ENCODE results near the gene PCDHB6. TPM values are rescaled to one million over a fixed set of nuclear protein-coding genes. Genes with fewer than 3 reads are reported as not detected.
"Not testable (repeated sequence)": the region's sequence is repeated elsewhere in the genome, so short reads cannot be mapped to it uniquely, and the experiment has no call there.

The PCDHB6 gene
- total and polyA plus RNA-seq, 2 of the 13 experiments (the other 11 are each of a cell fraction or from before 2014, with no cell fraction given): 0.01 to 0.04 TPM

GRCh38 chr5:141135718-141136266 lies 14.1 kb upstream of the PCDHB6 start (continued):
- no peak for TF ChIP-seq ZNF280D (CRISPR knock-in tag; IDR thresholded peaks at IDR 0.05)
- TF ChIP-seq KDM3A (CRISPR knock-in tag; IDR thresholded peaks at IDR 0.05; ENCODE audit: low read depth): no peak
- no peak for TF ChIP-seq MBNL3 (CRISPR knock-in tag; conservative IDR thresholded peaks at IDR 0.05)

GRCh38 chr5:141137346-141137745 lies 12.5 kb upstream of the PCDHB6 start:
- H4K20me1 ChIP-seq (ENCODE audit: insufficient read depth, low read length); in situ Hi-C loops (cut with HindIII; ENCODE audit: extremely low pct_ligation_motif_present, low pct_unique_long_range_greater_than_20kb); H3K27me3 ChIP-seq (ENCODE audit: control insufficient read depth in 1 of 2, insufficient read depth in 2 of 2, low read length in 2 of 2); H3K79me2 ChIP-seq (ENCODE audit: insufficient read depth, low read length); BruUV-seq (replicated peaks); H3K4me1 ChIP-seq (ENCODE audit: insufficient read depth, low read length); CTCF ChIA-PET (ENCODE audit: low intra/inter-chr PET ratio, low total read pairs); H3K9me3 ChIP-seq (ENCODE audit: low read length); POLR2A ChIA-PET; H3K4me2 ChIP-seq (ENCODE audit: low read depth, low read length); H3K27ac ChIP-seq (ENCODE audit: extremely low read length, insufficient read depth, low read length); intact Hi-C loops (cut with micrococcal nuclease; ENCODE audit: unreplicated experiment); FAIRE-seq; H3K9ac ChIP-seq (ENCODE audit: insufficient read depth, low read depth, low read length); H3K36me3 ChIP-seq (replicated peaks in 1 of 2; ENCODE audit: control insufficient read depth in 1 of 2, insufficient read depth in 2 of 2, low read length in 2 of 2); DNase-seq (ENCODE audit: low spot score); H3K4me3 ChIP-seq (replicated peaks in 1 of 3; ENCODE audit: insufficient read depth in 1 of 3, low read depth in 2 of 3, low read length in 3 of 3); ATAC-seq; H2AFZ ChIP-seq (ENCODE audit: low read length): not testable (repeated sequence)
- 29% methylated on average over 7 of the region's 34 CpGs for WGBS (ENCODE audit: low lambda C conversion rate)
